Measurements from ENCODE around the gene RAPSN. TPM values are rescaled to one million over a fixed set of nuclear protein-coding genes. Genes with fewer than 3 reads are reported as not detected.
"Not testable (repeated sequence)": the region's sequence is repeated elsewhere in the genome, so short reads cannot be mapped to it uniquely, and the experiment has no call there.

The RAPSN gene
- total RNA-seq, 2 donors from 2014 or later, result 0.62 TPM; not detected in 1

DNA sequence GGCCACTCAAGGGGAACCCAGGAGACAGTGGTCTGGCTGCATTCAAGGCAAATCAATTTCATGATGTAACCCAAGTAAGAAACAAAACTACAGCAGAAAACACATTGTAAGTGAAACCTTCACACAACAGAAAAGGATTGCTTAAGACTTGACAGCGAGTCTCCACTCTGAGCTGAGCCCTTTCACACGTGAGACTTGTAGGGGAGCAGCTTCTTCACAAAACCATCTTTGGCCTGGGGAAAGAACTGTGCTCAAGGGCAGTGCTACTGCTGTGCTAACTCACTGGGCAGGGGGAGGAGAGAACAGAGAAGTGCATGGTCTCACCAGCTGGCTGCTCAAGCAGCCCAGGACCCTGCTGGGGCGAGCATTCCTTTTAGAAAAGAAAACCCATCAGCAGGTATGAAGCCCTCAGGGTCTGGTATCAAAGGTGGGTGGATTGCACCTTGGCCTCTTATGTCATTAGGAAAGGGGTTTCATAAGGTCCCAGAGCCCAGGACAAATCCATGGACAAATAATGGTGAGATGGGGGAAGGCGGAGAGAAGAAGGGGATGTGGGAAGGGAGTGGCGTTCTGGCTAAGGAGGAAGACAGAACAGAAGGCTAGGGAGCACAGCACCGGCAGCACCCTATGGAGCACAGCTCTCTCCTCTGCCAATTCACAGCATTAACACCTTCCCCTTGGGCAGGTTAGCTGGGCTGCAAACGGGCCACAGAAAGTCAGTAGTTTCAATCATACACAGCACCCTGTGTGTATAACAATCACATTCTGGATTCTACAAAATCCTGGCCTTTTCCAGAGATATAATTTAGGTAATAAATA lies 20.6 kb upstream of the RAPSN start:
- no peak for DNase-seq (ENCODE audit: low spot score in 2 of 2)
- Mint-ChIP-seq H3K36me3 (peaks cover 6 to 10% of the 10 kb centered on the region in 2 donors), H3K9me3 (no peaks in the 10 kb centered on the region), H3K27ac (peak overlapping the region; percentile 17 to 70)
- ATAC-seq, result no peak

DNA sequence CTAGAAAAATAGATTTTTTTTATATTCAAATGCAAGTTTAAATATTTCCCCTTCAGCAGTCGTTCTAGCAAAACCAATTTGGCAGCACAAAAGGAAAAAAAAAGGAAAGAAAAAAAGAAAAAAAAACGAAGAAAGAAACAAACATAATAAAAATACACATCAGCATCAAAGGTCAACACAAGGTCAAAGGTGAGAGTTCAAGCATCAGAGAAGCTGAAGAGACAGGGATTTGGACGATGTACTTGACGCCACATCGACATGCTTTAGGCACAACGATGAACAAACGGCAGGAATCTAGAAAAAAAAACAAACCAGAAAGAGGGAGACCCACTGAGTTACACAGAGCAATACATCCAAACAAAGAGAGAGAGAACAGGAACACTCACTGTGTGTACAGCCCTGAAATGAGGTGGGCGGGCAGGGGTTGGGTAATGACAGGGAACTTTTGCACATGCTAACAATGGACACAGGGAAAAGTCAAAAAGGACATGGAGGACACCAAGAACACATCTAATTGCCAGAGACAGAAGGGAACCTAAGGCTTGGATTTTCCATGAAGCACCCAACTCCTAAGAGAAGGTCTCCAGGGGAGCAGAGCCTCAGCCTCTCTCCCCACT lies 19.8 kb upstream of the RAPSN start:
- peak overlapping the region; percentile 17 to 81 for H3K27ac Mint-ChIP-seq
- peaks cover 4 to 6% of the 10 kb centered on the region in 2 donors for H3K36me3 Mint-ChIP-seq
- DNase-seq (ENCODE audit: low spot score in 2 of 2) (no peak), ATAC-seq (no peak)
- no peaks in the 10 kb centered on the region for H3K9me3 Mint-ChIP-seq

DNA sequence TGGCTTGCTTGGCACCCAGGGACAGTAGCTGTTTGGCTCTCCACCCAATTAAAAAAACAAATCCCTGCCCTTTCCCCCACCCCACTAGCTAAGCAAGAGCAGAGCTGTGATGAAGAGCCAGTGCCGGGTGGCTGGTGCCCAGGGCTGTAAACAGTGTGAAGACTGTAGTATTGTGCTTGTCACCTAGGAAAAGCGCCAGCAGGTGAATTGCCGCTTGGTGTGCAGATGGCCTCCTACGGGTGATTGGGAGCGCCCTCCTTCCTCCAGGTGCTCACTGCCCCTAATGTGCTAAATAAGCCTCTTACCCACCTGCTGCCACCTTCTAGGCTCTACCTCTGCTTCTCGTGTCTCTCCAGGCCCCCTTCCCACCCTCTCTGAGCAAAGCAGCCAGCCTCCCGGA lies 18.4 kb upstream of the RAPSN start:
- Mint-ChIP-seq H3K9me3 (no peaks in the 10 kb centered on the region), H3K36me3 (peaks cover 0 to 4% of the 10 kb centered on the region in 2 donors), H3K27ac (peak overlapping the region; percentile 44 to 78)
- peak in 1 of 2 donors; percentile 28 for DNase-seq (ENCODE audit: low spot score in 2 of 2)
- ATAC-seq, result no peak

DNA sequence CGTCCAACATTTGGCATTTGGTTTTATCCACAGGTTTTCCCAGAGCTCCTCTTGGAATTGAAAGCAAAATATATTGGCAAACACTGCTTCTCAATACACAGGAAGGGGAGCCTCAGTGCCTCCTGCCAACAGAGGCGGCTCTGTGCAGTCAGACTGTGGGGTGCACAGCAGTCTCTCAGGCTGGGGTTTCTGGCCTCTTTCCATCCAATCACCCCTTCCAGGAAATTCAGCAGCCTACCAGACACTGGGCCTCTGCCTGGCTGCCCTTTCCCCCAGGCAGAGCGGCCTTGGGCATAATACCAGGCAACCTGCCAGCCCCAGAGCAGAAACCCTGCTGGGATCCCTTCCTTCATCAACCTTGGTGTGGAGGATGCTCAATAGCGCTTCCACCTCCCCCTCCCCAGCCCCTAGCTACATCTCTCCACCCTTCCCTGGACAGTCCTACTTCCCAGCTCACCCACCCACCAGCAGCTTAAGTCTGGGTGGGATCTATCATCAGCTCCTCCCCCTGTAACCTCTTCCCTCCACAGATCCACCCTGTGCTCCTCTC lies 17.8 kb upstream of the RAPSN start:
- Mint-ChIP-seq H3K36me3 (peaks cover 0 to 4% of the 10 kb centered on the region in 2 donors), H3K27ac (peak overlapping the region; percentile 44 to 78), H3K9me3 (no peaks in the 10 kb centered on the region)
- DNase-seq (ENCODE audit: low spot score in 2 of 2), result peak in 1 of 2 donors; percentile 25
- ATAC-seq, result no peak

DNA sequence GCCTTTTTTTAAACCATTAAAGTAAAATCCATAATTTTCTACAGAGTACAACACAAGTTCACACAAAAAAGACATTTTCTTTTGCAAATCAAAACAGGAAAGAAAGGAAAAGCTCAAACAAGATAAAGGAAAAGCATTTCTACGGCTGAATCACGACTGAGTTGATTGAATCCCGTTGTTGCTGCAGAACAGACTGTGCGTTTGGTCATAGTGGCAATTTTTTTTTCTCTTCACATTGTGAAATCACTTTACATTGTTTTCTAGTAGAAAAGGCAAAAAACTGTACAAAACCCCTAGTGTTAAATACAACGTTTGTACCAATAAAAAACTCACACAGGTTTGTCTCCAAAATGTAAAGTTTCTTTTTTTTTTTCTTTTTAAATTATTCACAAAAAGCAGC lies 17.3 kb upstream of the RAPSN start:
- H3K9me3 Mint-ChIP-seq, result no peaks in the 10 kb centered on the region
- peaks cover 0 to 4% of the 10 kb centered on the region in 2 donors for H3K36me3 Mint-ChIP-seq
- no peak for DNase-seq (ENCODE audit: low spot score in 2 of 2)
- ATAC-seq, result no peak
- H3K27ac Mint-ChIP-seq, result peak overlapping the region; percentile 50 to 93

DNA sequence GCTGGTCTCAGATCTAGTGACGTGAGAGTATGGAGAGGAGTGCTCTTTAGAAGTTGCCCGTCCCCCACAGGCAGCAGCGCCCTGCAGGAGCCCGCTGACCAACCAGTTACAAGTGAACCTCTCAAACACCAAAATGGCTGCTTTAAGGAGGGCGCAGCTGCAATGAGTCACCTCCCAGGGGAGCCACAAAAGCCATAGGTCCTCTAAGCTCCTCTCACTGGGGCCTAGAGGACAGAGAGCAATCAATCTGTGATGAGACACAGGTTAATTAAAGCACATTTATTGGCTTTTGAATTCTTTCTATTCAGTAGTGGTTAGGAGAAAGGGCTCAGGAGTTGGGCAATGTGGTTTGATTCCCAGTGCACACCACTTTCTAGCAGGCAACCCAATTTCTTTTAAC lies 15.5 kb upstream of the RAPSN start:
- H3K27ac Mint-ChIP-seq, result no peak overlapping the region
- DNase-seq (ENCODE audit: low spot score in 2 of 2) (no peak), ATAC-seq (peak in 1 of 2 donors; percentile 22)
- H3K36me3 Mint-ChIP-seq, result peaks cover 0 to 4% of the 10 kb centered on the region in 2 donors
- H3K9me3 Mint-ChIP-seq, result no peaks in the 10 kb centered on the region

DNA sequence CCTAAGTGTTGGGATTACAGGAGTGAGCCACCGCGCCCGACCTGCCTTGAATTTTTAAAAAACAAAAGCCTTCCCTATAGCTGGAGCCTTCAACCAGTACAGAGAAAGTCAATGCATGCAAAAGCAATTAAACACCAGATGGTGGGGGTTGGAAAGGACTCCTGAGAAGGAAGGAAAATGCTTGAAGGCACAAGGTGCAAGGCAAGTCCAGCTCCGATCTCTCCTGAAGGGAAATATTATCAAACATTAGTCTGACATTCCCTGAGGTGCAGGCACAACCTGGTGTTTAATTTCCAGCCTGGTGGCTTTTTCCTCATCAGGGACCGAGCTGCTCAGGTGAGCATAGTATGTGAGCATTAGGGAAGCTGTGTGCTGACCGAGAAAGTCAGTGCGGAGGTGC lies 12.9 kb upstream of the RAPSN start:
- Mint-ChIP-seq H3K36me3 (no peaks in the 10 kb centered on the region), H3K27ac (peak overlapping the region in 1 of 2 donors; percentile 55), H3K9me3 (no peaks in the 10 kb centered on the region)
- DNase-seq (ENCODE audit: low spot score in 2 of 2), result no peak
- no peak for ATAC-seq

DNA sequence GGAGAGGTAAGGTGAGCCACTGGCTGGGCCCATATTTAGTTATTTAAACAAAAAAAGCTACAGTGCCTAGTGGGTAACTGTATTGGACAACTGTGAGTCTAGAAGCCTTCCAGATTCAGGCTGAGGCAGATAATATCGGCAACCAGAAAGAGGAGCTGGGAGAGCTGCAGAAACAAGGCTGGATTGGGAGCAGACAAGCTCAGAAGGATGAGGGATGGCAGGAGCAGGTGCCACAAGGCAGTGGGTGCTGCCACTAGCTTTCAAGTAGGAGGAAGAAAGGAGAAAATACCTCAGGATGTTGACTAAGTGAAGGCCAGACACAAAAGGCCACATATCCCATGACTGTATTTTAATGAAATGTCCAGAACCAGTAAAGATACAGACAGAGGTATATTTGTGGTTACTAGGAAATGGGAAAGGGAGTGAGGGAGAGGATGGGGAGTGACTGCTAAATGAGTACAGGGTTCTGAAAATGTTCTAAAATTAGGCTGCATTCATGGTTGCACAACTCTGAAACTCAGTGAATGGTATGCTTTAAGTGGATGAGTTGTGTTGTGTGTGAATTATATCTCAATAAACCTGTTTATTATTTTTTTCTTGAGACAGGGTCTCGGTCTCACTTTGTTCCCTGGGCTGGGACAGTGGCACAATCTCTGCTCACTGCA lies 11.8 kb upstream of the RAPSN start:
- no peaks in the 10 kb centered on the region for H3K36me3 Mint-ChIP-seq
- DNase-seq (ENCODE audit: low spot score in 2 of 2), result no peak
- peak overlapping the region; percentile 29 to 57 for H3K27ac Mint-ChIP-seq
- ATAC-seq, result no peak
- H3K9me3 Mint-ChIP-seq, result no peaks in the 10 kb centered on the region

DNA sequence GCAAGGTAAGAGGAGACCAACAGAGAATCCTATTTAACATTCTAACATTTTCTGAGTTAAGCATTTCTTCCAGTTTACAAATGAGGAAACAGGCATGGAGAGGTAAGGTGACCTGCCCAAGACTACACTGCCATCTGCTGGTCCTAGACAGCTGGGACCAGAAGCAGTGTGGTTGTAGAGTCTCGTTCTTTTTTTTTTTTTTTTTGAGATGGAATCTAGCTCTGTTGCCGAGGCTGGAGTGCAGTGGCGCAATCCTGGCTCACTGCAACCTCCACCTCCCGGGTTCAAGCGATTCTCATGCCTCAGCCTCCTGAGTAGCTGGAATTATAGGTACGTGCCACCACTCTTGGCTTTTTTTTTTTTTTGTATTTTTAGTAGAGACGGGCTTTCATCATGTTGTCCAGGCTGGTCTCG lies 5.3 kb upstream of the RAPSN start:
- DNase-seq (ENCODE audit: low spot score in 2 of 2) (peak; percentile 59 to 64), ATAC-seq (peak; percentile 84 to 98)
- H3K9me3 Mint-ChIP-seq, H3K27ac Mint-ChIP-seq, H3K36me3 Mint-ChIP-seq: not testable (repeated sequence)

DNA sequence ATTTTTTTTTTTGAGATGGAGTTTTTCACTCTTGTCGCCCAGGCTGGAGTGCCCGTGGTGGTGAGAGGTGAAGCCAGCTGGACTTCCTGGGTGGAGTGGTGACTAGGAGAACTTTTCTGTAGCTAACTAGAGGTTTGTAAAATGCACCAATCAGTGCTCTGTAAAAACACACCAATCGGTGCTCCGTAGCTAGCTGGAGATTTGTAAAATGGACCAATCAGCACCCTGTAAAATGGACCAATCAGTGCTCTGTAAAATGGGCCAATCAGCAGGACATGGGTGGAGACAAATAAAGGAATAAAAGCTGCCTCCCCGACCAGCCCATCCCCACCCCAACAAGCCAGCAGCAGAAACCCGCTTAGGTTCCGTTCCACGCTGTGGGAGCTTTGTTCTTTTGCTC lies 4.4 kb upstream of the RAPSN start:
- H3K9me3 Mint-ChIP-seq, result no peaks in the 10 kb centered on the region
- DNase-seq (ENCODE audit: low spot score in 2 of 2), result no peak
- no peak overlapping the region for H3K27ac Mint-ChIP-seq
- no peak for ATAC-seq
- H3K36me3 Mint-ChIP-seq, result no peaks in the 10 kb centered on the region

DNA sequence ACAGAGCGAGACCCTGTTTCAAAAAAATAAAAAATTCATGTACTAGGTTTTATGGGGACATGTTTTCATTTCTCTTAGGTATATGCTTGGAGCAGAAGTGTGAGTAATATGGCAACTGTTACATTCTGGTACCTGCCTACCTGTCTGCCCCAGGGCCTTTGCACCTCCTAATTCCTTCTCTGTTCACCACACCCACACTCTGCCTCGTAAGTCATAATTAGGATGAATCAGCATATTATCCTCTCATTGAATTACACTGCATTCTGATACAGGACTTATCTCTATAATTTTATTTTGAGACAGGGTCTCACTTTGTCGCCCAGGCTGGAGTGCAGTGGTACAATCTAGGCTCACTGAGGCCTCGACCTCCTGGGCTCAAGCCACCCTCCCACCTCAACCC lies 3.1 kb upstream of the RAPSN start:
- no peak for ATAC-seq
- Mint-ChIP-seq H3K36me3 (no peaks in the 10 kb centered on the region), H3K9me3 (no peaks in the 10 kb centered on the region), H3K27ac (no peak overlapping the region)
- no peak for DNase-seq (ENCODE audit: low spot score in 2 of 2)

DNA sequence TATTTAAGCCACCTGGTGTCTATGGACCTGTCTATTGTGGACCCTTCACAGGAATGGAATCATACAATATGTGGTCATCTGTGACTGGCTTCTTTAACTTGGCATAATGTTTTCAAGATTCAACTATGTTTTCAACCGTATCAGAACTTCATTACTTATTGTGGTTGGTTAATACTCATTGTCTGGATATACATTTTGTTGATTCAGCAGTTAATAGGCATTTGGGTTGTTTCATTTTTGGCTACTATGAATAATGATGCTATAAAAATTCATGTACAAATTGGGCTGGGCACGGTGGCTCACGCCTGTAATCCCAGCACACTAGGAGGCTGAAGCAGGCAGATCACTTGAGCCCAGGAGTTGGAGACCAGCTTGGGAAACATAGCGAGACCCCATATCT lies 2.5 kb upstream of the RAPSN start:
- Mint-ChIP-seq H3K9me3 (no peaks in the 10 kb centered on the region), H3K36me3 (no peaks in the 10 kb centered on the region)
- ATAC-seq, result no peak

DNA sequence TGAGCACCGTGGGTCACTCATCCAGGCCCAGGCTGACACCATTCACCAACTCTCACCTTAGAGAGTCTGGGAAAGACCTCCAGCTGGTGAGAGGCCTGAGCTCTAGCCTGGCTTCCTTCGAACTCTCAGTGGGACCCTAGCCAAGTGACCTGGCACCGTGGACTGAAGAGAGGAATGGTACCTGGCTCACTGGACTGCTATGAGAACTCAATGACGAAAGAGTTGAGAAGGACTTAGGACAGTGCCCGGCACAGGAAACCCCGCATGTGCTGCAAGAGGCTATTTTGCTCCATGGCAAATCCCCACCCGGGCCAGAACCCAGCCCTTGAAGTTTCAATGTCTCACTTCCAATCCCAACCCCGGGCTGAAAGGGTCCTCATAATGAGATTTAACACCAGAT lies 605 bp upstream of the RAPSN start:
- ATAC-seq (no peak), DNase-seq (ENCODE audit: low spot score in 2 of 2) (no peak)
- Mint-ChIP-seq H3K9me3 (no peaks in the 10 kb centered on the region), H3K36me3 (no peaks in the 10 kb centered on the region), H3K27ac (no peak overlapping the region)

More for the DNA sequence above, 2.5 kb upstream of the RAPSN start:
- DNase-seq (ENCODE audit: low spot score in 2 of 2), result no peak
- no peak overlapping the region for H3K27ac Mint-ChIP-seq

DNA sequence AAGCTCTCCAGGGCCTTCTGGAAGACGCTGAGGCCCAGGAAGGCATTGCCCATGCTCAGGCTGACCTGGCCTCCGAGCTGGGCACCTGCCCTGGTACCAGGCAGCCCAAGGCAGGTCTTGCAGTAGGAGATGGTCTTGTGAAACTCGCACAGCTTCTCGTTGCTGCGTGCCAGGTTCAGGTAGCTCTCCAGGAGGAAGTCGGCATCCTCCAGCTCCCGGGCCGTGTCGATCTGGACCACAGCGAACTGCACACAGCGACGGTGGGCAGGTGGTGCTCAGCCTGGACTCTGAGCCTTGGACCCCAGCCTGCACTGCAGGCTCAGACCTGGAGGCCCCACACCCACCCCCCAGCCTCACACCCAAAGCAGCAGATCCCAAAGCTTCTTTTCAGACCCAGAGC lies 1.0 kb downstream of the RAPSN start:
- DNase-seq (ENCODE audit: low spot score in 2 of 2), result no peak
- H3K36me3 Mint-ChIP-seq, result no peaks in the 10 kb centered on the region

DNA sequence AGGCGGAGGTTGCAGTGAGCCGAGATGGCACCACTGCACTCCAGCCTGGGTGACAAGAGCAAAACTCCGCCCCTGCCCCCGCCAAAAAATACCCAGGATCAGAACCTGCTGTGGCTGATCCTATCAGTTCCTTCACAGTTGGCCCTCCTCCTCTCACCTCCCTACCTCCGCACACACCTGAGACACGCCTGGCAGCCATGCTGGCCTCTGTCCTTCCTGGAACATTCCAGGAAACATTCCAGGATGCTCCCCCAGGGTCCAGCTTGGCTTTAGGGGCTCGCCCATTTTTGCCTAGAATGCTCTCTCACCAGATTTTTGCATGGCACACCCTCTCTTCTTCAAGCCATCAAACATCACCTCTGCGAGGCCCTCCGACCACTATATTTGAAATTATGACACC lies 2.1 kb downstream of the RAPSN start:
- Mint-ChIP-seq H3K36me3 (no peaks in the 10 kb centered on the region), H3K27ac (no peak overlapping the region), H3K9me3 (no peaks in the 10 kb centered on the region)
- ATAC-seq (no peak), DNase-seq (ENCODE audit: low spot score in 2 of 2) (no peak)

More for the DNA sequence above, 1.0 kb downstream of the RAPSN start:
- Mint-ChIP-seq H3K27ac (peak overlapping the region in 1 of 2 donors; percentile 4), H3K9me3 (no peaks in the 10 kb centered on the region)
- ATAC-seq, result peak in 1 of 2 donors; percentile 7

DNA sequence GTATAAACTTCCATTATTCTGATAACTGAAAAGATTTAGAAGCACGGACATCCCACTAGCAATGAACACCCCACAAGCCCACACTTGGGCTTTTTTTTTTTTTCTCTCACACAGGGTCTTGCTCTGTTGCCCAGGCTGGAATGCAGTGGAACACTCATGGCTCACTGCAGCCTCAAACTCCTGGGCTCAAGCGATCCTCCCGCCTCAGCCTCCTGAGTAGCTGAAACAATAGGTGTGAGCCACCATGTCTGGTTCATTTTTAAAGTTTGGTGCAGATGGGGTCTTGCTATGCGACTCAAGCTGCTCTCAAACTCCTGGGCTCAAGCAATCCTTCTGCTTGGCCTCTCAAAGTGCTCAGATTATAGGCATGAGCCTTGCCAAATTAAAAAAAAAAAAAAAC lies 3.1 kb downstream of the RAPSN start:
- H3K9me3 Mint-ChIP-seq, result no peaks in the 10 kb centered on the region
- DNase-seq (ENCODE audit: low spot score in 2 of 2), result no peak
- H3K36me3 Mint-ChIP-seq, result no peaks in the 10 kb centered on the region
- no peak overlapping the region for H3K27ac Mint-ChIP-seq
- ATAC-seq, result no peak

DNA sequence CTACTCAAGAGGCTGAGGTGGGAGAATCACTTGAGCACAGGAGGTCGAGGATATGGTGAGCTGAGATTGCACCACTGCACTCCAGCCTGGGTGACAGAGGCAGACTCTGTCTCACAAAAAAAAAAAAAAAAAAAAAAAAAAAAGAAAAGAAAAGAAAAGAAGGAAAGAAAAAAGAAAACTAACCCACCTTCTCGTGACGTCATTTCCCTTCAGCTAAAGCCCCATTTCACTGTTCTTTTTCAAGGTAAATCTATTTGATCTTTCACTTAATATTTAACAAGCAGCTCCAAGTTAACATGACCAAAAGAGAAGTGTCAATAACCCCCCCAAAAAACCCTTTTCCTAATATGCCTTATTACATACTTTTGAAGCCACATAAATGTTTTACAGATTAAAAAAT lies 5.1 kb downstream of the RAPSN start:
- no peaks in the 10 kb centered on the region for H3K9me3 Mint-ChIP-seq
- H3K27ac Mint-ChIP-seq, result no peak overlapping the region
- no peaks in the 10 kb centered on the region for H3K36me3 Mint-ChIP-seq
- no peak for DNase-seq (ENCODE audit: low spot score in 2 of 2)
- no peak for ATAC-seq
